GM18858 (cell line): ENCODE measurements around the gene OR5H14.
"Not testable (repeated sequence)": the region's sequence is repeated elsewhere in the genome, so short reads cannot be mapped to it uniquely, and the experiment has no call there.

Experiments used
- ATAC-seq: cut with Tn5 transposase; IDR thresholded peaks from one replicate; pipeline ENCODE4 v1.9.1; 2021; ENCODE audit not compliant: unreplicated experiment

Gene OR5H14

GRCh38 chr3:98147179-98147578 lies at the start of gene OR5H14:
OR5H14 (plus strand) TSS chr3:98147479; CDS start chr3:98149386, 1,907 bp downstream.
- ATAC-seq, result no peak

GRCh38 chr3:98099848-98100247 lies 47.4 kb upstream of the OR5H14 start:
- no peak for ATAC-seq

GRCh38 chr3:98108162-98108561 lies 39.1 kb upstream of the OR5H14 start:
- ATAC-seq, result no peak

GRCh38 chr3:98109807-98110549 lies 37.3 kb upstream of the OR5H14 start:
- no peak for ATAC-seq

GRCh38 chr3:98110550-98110908 lies 36.8 kb upstream of the OR5H14 start:
- ATAC-seq, result no peak

DNA sequence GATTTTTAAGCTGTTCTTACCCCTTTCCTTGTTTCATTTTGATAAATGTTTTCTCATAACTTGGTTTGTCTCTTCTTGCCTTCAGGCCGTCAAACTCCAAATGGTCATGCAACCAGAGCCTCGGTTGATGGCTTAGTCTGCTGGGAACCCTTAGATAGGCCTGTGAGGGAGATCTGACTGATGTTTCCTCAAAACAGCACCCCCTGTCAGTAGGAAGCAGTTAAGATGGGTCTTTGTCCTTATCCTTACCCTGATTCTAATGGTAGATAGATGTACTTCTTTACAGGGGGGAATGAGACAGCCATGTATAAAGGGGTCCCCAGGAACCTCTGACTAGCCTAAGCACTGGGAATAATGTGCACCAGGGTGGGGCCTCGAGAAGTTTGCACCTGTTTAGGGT lies 33.0 kb upstream of the OR5H14 start:
- no peak for ATAC-seq

- ATAC-seq, result no peak
Observed at GRCh38 chr3:98115717-98116116, 31.6 kb upstream of the OR5H14 start.

- ATAC-seq, result no peak
Observed at GRCh38 chr3:98130421-98130820, 16.9 kb upstream of the OR5H14 start, which contains the start of gene OR5H1. OR5H1 (plus strand) TSS chr3:98130721; CDS start chr3:98132698, 1,977 bp downstream.

DNA sequence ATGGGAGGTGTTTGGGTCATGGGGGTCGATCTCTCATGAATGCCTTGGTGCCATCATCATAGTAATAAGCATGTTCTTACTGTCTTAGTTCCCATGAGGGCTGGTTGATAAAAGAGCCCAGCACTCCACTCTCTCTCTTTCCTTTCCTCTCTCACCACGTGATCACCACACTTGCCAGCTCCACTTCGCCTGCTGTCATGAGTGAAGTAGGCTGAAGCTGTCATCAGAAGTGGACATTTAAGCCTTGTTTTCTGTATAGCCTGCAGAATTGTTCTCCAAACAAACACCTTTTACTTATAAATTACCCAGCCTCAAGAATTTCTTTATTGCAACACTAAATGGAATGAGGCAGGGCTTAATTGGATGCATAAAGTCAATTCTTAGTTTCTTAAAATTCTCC lies 10.6 kb upstream of the OR5H14 start:
- no peak for ATAC-seq

DNA sequence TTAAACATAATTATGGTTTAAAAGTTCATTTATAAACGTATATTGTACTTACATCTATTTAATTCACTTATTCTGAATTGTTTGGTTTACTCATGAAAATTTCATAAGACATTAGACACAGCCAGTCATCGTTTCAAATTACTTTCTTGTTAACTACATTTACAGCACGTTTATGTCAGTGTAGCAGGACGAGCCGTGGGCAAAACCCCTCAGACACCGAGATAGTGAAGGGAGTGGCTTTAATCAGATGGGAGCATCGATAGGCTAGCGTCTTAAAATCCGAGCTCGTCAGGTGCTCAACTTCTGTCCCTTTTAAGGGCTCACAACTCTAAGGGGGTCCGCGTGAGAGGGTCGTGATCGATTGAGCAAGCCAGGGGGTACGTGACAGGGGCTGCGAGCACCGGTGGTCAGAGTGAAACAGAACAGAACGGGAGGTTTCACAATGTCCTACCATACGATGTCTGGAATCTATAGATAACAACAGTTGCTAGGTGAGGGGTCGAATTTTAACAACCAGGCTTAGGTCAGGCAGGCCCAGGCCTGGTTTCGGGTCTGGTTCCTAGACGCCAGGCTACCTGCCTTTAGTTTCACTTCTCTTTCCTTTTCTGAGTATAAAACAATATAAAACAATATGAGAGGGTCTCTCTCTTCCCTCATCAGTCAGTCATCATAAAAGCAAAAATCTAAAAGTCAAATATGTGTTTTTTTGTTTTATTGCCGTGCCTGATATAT lies 9.3 kb upstream of the OR5H14 start:
- not testable (repeated sequence) for ATAC-seq

DNA sequence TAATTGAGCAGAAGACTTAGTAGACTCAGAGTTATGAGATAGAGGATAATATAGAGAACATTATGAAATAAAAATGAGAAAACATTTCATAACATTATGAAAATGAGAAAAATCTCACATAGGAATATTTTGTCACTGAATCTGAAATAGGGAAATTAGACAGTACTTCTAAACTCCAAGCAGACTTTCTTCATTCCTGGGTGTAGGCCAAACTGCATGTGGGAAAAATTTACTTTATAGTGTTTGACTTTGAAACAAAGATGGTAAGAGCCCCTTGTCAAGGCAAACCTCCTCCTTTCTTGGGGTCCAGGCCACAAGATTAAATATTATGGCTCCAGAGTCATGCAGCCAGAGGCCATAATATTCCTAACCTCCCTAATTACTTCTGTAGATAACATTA lies 6.7 kb upstream of the OR5H14 start:
- no peak for ATAC-seq

DNA sequence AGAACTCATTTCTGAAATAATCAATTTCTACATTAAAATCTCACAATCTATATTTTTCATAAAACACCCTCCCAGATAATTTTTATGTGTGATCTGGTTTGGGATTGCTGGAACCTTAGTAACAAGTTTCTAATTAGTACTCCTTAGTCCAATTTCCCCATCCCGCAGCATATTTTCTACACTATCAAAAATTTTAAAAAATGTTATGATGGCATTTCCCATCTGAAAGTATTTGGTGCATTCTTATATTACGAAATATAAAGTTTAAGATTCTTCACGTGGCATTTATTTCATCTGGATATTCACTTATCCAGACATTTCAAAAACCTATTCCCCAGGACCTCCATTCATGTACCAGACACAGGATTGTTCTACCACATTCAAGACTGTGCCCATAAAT lies 1.5 kb downstream of the OR5H14 start:
- no peak for ATAC-seq

- not testable (repeated sequence) for ATAC-seq
Observed at GRCh38 chr3:98149456-98149855, 2.2 kb downstream of the OR5H14 start.

GRCh38 chr3:98151241-98151640 lies 4.0 kb downstream of the OR5H14 start:
- no peak for ATAC-seq

- ATAC-seq, result no peak
Observed at GRCh38 chr3:98166396-98166795, 19.1 kb downstream of the OR5H14 start, which contains the start of gene OR5H15. OR5H15 (plus strand) TSS chr3:98166696; CDS start chr3:98168700, 2,004 bp downstream.

DNA sequence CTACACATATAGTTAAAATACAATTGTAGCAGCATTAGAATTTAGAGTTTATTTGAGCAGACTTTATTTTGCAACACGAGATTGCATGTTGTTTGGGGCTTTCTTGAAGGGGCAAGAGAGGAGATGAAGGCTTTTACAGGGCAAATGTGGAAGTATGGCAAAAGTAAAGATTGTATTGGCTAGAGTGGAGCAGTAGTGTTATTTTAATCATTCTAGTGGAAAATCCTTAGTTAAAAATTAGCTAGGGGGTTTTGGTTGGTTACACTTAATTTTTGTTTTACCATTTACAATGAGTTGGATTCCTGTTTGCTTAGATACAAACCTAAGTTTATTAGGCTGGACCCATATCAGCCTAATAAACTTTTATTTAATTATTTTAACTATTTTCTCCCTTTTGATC lies 23.8 kb downstream of the OR5H14 start:
- ATAC-seq, result no peak

GRCh38 chr3:98172621-98173020 lies 25.3 kb downstream of the OR5H14 start:
- no peak for ATAC-seq

- ATAC-seq, result no peak
Observed at GRCh38 chr3:98180319-98180890, 33.1 kb downstream of the OR5H14 start.

- ATAC-seq, result no peak
Observed at GRCh38 chr3:98182196-98182595, 34.9 kb downstream of the OR5H14 start.

DNA sequence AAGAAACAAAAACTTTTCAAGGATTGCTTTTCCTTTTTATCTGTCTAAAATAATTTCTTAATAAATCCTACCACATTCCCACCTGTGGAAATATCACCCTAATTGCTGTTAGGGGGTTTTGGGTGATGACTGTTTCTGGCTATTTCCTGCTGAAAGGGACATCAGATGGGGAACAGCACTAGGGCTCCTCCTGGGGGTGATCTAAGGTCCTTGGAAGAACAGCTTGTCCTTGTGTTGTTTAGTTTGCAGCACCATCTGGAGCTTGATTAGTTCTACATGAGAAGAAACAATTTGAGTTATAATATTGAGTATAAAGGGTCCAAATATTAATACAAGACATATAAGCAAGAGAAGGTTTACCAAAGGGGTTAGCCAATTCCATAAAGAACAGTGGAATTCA lies 37.9 kb downstream of the OR5H14 start:
- ATAC-seq, result no peak

- ATAC-seq, result no peak
Observed at GRCh38 chr3:98188545-98188944, 41.3 kb downstream of the OR5H14 start.

GRCh38 chr3:98190911-98191310 lies 43.6 kb downstream of the OR5H14 start:
- not testable (repeated sequence) for ATAC-seq
